ENCODE measurements around the gene PPP1R12B.
"Not testable (repeated sequence)": the region's sequence is repeated elsewhere in the genome, so short reads cannot be mapped to it uniquely, and the experiment has no call there.

PPP1R12B gene

DNA sequence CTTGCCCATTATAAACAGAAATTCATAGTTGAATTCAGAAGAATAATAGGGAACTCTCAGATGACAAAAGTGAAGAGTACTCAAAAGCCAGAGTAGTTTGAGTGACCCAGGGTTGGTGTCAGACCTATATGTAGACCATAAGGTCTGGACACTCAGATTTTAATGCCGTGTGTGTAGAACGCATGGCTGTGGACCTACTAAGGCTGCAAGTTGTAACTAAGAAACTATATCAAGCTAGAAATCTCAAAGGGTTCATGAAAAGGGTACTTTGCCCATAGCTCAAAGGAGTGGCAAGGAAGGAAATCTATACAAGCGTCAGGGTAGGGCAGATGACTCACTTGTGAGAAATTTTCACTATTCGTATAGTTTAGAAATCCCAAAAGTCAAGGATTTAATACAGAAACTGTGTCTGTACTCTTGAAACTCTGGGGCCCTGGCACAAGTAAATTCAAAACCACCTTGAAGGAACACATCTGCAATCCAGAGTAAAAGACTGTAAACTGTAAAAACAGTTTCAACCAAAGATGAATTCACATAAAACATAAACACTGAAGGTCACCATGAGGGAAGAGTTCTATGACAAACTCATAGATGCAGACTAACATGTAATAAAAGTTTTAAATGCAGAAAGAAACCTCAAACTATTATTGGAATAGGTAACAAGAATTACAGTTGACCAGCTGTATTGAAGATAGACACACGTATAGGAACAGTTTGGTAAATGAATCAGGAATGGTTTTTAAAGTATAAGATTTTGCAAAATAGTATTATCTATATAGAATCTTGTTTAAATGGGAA lies 108.1 kb downstream of the PPP1R12B start:
- DNase-seq: not testable (repeated sequence)

DNA sequence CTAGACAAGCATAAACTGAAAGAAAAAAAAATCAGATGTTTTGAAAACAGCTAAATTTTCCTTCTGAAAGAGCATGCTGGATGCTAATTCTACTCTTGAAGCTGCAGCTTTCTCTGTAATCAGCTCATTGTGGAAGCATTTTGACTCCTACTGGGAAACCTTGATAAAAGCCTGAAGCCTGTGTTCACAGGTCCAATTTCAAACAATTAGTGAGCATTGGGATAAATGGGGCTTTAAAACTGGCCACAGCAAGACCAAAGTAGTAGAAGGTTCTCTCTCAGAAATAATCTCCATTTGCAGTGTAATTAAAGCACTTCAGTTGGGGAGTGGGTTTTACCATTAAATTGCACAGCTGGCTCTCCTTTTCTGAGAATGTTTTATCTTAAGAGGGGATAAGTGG lies 110.2 kb downstream of the PPP1R12B start:
- not testable (repeated sequence) for DNase-seq

DNA sequence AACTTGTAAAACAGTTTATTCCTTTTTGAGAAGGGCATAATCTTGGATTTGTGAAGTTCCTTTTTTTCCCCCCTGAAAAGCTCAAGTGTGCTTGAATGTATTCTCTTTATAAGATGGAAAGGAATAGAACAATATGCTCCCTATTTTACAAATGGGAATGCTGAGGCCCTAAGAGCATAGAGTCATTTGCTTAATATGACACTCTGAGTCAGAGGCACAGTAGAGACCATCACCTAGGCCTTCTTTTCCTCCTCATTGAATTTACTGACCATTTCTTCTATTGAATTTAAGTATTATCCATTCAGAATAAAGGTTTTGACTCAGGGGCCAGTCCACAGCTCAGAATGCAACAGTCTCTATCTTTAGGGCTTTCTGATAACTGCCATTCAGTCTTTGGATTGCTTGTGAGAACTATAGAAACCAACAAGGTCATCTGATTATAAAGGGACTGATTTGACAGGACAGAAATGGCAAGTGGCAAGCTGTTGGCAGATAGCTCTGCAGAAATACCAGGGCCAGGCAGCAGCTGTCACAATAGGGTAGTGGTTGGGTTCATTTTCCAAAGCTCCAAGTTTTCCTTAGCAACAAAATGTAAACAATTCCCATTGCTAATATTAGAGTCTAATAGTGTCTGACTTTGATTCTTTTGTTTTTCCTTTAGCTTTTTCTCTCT lies 111.1 kb downstream of the PPP1R12B start:
- not testable (repeated sequence) for DNase-seq

DNA sequence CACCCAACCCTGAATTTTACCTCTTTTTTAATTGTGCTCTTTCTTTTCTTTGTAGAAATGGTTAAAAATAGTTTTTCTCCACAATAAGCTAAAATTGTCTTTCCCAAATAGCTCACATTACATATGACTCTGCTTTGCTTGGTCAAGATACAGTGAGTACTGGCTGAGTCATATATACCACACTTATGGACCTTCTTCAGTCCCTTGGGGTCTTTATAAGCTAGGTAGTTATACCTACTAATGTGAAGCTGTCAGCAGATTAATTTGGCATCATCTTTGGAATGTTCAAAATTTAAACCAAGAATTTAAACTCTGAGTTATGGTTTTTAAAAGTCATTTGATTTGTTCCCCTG lies 111.6 kb downstream of the PPP1R12B start:
- DNase-seq: not testable (repeated sequence)

DNA sequence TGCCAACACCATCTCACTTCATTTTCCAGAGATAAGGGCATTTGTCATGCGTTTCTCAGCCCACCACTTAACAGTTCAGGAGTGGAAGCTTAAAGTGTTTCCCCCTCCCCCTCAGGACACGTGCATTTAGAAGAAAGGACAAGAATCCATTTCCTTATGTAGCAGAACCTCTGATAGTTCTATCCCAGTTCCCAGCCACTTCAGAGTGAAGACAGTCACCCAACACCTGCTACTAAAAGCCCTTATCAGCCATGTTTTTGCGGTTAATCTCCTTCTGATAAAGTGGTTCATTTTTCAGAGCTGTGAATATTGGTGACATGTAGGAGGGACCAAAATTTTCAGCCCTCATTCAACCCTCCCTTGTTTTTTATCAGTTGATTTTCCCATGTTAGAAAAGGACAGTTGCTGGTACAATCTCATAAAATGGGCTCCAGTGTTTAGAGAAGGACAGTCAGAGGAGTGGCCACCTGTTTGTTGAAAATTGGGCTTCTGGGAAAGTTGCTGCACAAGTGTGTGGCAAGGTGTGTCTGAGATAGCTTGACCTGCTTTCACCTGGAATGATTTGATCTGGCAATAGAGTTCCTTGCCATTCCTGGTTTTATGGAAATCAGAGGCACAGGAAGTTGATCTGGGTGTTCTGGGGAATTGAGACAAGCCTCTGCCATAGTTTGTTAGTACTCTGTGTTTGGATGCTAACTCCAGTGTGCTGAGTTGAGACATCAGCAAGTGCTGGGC lies 114.0 kb downstream of the PPP1R12B start:
- peak; percentile 18 for DNase-seq

GRCh38 chr1:202464153-202464742 lies 115.7 kb downstream of the PPP1R12B start:
- DNase-seq: peak; percentile 27

DNA sequence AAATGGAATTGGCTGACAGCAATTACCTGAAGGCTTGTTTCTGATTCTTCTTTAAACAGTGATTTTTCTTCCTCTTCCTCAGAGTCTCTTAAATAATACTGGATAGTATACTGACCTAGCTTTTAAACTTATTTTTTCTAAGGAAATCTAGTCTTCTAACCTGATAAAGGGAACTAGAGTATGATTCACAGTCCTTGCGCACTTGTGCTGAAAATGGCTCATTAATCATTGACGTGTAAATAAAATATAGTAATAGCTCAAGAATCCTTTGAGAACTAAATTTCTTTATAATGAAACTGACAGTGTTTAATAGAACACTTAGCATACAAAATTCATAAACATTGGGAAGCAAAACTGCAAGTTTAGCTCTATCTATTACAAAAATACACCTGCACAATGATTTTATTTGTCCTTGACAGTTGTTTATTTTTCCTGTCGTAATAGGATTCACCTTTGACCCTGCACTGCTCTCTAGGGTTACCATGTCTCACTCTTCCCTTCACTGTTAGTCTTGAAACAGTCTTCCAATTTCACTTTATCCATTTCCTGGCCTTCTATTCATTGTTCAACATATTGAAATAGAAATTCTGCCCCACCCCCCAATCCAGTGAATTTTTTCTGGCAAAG lies 117.3 kb downstream of the PPP1R12B start:
- not testable (repeated sequence) for DNase-seq

DNA sequence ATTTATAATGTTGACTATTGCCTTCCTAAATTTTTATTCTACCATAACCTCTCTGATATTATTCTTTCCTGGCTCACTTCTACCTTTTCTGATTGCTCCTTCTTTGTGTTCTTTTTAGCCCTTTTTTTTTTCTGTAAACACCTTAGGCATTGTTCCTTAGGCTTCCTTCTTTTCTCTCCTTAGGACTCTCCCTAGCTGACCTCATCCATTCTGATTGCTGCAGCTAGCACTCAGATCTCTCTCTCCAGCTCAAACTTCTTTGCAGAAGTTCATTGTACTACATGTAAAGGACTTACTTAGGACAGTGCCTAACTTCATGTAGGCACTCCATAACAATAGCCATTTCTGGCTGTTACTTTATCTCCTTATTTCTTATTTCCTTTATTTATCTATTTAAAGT lies 117.8 kb downstream of the PPP1R12B start:
- DNase-seq: not testable (repeated sequence)

- DNase-seq: not testable (repeated sequence)
These were observed 118.9 kb downstream of the PPP1R12B start for GRCh38 chr1:202467381-202467780.

DNA sequence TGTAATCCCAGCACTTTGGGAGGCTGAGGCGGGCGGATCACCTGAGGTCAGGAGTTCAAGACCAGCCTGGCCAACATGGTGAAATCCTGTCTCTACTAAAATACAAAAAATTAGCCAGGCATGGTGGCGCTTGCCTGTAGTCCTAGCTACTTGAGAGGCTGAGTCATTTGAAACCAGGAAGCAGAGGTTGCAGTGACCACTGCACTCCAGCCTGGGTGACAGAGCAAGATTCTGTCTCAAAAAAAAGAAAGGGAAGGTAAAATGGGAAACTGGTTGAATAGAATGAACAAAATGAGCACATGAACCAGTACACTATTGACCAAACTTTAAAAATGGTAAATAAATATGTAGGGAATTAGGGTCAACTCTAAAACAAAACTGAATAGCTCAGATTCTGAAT lies 120.2 kb downstream of the PPP1R12B start:
- DNase-seq: peak; percentile 17

DNA sequence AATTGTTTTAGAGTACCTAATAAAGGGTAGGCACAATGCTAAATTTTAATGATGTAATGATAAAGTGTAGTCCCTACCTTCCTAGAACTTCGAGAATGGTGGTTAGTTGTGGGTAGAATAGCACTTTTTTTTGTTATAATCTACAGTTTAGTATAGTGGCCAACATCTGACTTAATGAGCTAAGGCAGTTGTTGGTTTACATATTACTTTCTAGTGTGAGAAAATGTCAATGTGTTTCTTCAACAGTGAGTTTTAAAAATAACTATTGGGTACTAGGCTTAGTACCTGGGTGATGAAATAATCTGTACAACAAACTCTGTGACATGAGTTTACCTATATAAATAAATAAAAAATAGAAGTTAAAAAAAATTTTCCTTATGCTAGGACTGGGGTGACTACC lies 120.6 kb downstream of the PPP1R12B start:
- not testable (repeated sequence) for DNase-seq

GRCh38 chr1:202471246-202471645 lies 122.7 kb downstream of the PPP1R12B start:
- DNase-seq: no peak

DNA sequence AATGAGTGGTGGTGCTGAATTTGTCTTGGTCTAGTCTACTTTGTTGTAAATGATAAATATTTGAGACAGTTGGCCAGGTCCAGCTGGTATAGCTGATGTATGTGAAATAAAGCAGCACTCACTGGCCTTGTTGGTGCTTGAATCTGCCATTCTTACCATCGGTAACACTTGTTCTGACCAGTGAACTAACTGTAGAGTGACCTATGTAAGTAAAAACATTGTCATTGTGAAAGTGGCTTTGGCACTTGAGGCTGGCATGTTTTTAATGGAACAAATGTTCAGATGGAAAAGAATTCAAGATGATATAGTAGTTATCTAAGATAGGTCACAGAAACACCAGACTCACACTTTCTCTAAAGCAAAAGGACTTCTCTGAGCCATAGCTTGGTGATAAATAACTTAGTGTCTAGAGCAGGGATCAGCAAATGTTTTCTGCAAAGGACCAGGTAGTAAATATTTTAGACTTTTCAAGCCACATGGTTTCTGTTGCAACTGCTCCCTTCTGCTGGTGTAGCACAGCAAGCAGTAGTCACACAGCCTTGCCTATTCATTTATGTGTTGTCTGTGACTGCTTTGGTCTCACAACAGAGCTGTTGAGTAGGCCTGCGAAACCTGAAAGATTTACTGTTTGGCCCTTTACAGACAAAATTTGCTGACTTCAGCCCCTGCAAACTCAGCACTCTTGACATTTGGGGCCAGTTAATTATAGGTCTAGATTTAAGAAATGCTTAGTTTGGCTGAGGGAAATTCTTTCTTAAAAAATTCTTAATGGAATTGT lies 124.0 kb downstream of the PPP1R12B start:
- not testable (repeated sequence) for DNase-seq

DNA sequence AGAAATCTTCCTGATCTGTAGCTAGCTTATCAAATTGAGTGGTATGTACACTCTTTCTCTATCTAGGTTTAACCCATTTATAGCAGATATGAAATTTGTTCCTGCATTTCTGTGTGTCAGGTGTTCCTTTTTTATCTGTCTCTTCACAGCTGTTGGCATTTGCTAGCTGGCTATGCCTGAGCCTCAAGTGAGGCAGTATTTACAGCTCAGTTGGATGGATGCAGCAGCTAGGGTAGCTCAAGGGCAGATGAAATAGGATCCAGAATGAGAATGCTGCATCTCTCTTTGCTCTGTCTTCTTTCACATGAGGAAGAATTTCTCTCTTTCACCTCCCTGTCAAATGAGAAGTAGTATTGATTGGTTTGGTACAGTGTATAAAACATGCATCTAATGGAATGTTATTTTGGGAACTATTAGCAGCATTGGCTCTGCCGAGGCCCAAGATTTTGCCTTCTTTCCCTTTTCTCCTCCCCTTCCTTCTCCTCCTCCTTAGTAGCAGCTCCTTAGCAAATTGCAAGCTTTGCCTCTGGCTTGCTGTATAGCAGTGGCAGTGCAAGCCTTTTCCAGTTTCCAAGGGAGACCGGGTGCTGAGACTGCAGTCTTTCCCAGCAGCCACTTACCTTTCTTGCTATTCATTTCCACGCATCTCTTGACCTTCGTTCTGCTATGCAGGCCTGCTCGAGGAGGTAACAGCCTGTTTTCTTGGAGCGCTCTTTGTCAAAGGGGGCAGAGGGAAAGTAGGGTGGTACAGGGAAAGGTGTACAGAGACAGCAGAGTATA lies 125.0 kb downstream of the PPP1R12B start:
- not testable (repeated sequence) for DNase-seq

- DNase-seq: peak; percentile 35
These were observed 131.2 kb downstream of the PPP1R12B start for GRCh38 chr1:202479661-202480060.

- not testable (repeated sequence) for DNase-seq
These were observed 132.1 kb downstream of the PPP1R12B start for GRCh38 chr1:202480640-202481039.

DNA sequence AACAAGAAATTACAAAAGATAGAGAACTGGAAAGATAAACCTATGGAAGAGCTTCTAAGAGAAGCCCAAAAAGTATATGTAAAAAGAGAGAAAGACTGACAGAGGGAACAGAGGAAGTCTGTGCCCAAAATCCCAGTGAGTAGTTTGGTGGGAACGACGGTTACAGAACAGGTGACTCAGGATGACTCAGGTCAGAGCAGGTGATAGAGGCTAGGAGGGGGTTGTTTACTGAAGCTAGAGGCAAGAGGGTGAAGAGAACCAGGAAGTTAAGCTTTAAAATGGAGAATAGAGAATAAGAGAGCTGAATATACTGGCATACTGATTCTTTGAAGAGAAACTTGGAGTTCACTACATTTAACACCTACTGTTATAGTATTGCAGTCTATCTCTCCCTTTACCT lies 134.9 kb downstream of the PPP1R12B start:
- not testable (repeated sequence) for DNase-seq

- peak; percentile 81 for DNase-seq
These were observed 135.5 kb downstream of the PPP1R12B start for GRCh38 chr1:202484032-202484431.

DNA sequence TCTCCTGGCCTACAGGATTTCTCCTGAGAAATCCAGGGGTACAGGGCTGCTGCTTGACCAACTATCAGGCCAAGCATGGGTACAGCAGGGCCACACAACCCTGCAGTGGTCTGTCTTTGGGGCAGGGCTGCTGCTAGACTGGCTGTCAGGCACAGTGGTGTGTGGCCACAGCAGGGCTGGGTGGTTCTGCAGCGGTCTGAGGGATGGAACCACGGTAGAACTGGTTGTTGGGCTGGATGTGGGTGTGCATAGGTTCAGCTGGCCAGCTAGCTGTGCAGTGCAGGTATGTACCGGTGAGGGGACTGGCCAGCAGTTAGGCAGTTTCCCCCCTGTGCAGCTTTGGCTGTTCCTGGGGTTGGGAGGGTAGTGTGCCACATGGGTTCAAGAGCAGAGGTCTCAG lies 136.3 kb downstream of the PPP1R12B start:
- DNase-seq: not testable (repeated sequence)

- DNase-seq: peak; percentile 83
These were observed 139.7 kb downstream of the PPP1R12B start for GRCh38 chr1:202488178-202488649.

DNA sequence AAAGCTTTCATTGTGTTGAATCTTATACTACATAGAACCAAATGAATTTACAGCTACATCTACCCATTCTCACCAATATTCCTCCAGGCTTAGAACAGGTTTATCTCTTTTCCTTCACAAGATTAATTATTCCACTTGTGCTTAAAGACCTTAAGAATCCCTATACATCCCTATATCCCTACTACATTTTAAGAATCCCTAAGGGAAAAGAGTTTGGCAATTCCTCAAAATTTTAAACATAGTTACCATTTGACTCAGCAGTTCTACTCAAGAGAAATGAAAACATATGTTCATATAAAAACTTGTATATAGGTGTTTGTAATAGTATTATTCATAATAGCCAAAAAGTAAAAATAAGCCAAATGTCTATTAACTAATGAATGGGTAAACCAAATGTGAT lies 140.6 kb downstream of the PPP1R12B start:
- not testable (repeated sequence) for DNase-seq

Measured in hematopoietic multipotent progenitor cell treated with erythropoietin and hydrocortisone succinate and interleukin-3 and kit ligand, for 4 days (in vitro differentiated cells).